MG63 (cell line): ENCODE measurements around the gene ASIC1. TPM values are rescaled to one million over a fixed set of nuclear protein-coding genes. Genes with fewer than 3 reads are reported as not detected.
"Not testable (repeated sequence)": the region's sequence is repeated elsewhere in the genome, so short reads cannot be mapped to it uniquely, and the experiment has no call there.

Source experiments
- DNase-seq: peaks from one replicate; pipeline ENCODE4 v3.0.0-alpha.2; 2020
- H3K27me3 ChIP-seq: fragments of 250-450 bp; sonication (Bioruptor Pico); 2 replicates; pipeline ENCODE4 v1.5.1; 2020; ENCODE audit warnings: mild to moderate bottlenecking, moderate library complexity
- H3K36me3 ChIP-seq: fragments of 250-450 bp; sonication (Bioruptor Pico); 2 replicates; pipeline ENCODE4 v1.5.1; 2020; ENCODE audit warnings: mild to moderate bottlenecking, moderate library complexity
- H3K4me3 ChIP-seq: fragments of 250-450 bp; sonication (Bioruptor Pico); 2 replicates; pipeline ENCODE4 v1.5.1; 2020; ENCODE audit warnings: mild to moderate bottlenecking, moderate library complexity
- H3K9me3 ChIP-seq: fragments of 250-450 bp; sonication (Bioruptor Pico); 2 replicates; pipeline ENCODE4 v1.5.1; 2020; ENCODE audit warnings: mild to moderate bottlenecking, moderate library complexity
- total RNA-seq: library from RNA; depleted of rRNA; stranded (reverse); fragments of >200 nt; shearing (Covaris generic); gene quantifications from 2 replicates; pipeline ENCODE4 v1.2.3, GENCODE V29; 2014; ENCODE audit warnings: low replicate concordance

Gene ASIC1
- total RNA-seq, 1 experiment from 2014 or later, result 1.5 TPM

GRCh38 chr12:50070314-50071060 lies 13.1 kb downstream of the ASIC1 start:
- no peak overlapping the region for H3K4me3 ChIP-seq
- peak; percentile 73 for DNase-seq
- no peaks in the 10 kb centered on the region for H3K9me3 ChIP-seq
- no peaks in the 10 kb centered on the region for H3K27me3 ChIP-seq
- no peaks in the 10 kb centered on the region for H3K36me3 ChIP-seq

GRCh38 chr12:50072198-50072907 lies 15.0 kb downstream of the ASIC1 start:
- Histone ChIP-seq H3K4me3 (no peak overlapping the region), H3K36me3 (no peaks in the 10 kb centered on the region), H3K27me3 (no peaks in the 10 kb centered on the region), H3K9me3 (no peaks in the 10 kb centered on the region)
- no peak for DNase-seq

GRCh38 chr12:50073206-50073605 lies 15.8 kb downstream of the ASIC1 start:
- no peaks in the 10 kb centered on the region for H3K9me3 ChIP-seq
- H3K27me3 ChIP-seq, result no peaks in the 10 kb centered on the region
- H3K4me3 ChIP-seq, result no peak overlapping the region
- no peak for DNase-seq
- H3K36me3 ChIP-seq, result no peaks in the 10 kb centered on the region

GRCh38 chr12:50073712-50074111 lies 16.3 kb downstream of the ASIC1 start:
- no peaks in the 10 kb centered on the region for H3K9me3 ChIP-seq
- H3K27me3 ChIP-seq, result no peaks in the 10 kb centered on the region
- no peak overlapping the region for H3K4me3 ChIP-seq
- no peak for DNase-seq
- no peaks in the 10 kb centered on the region for H3K36me3 ChIP-seq

- Histone ChIP-seq H3K36me3 (no peaks in the 10 kb centered on the region), H3K9me3 (no peaks in the 10 kb centered on the region), H3K4me3 (no peak overlapping the region), H3K27me3 (no peaks in the 10 kb centered on the region)
- DNase-seq, result peak; percentile 84
Measured at GRCh38 chr12:50074936-50075807, 17.8 kb downstream of the ASIC1 start.

GRCh38 chr12:50075808-50076170 lies 18.4 kb downstream of the ASIC1 start:
- H3K9me3 ChIP-seq, result no peaks in the 10 kb centered on the region
- H3K4me3 ChIP-seq, result no peak overlapping the region
- H3K36me3 ChIP-seq, result no peaks in the 10 kb centered on the region
- H3K27me3 ChIP-seq, result no peaks in the 10 kb centered on the region
- DNase-seq, result no peak

- Histone ChIP-seq H3K36me3 (no peaks in the 10 kb centered on the region), H3K9me3 (no peaks in the 10 kb centered on the region), H3K27me3 (no peaks in the 10 kb centered on the region), H3K4me3 (no peak overlapping the region)
- no peak for DNase-seq
Measured at GRCh38 chr12:50077099-50077498, 19.7 kb downstream of the ASIC1 start.

GRCh38 chr12:50078281-50078680 lies 20.9 kb downstream of the ASIC1 start:
- Histone ChIP-seq H3K27me3 (no peaks in the 10 kb centered on the region), H3K9me3 (no peaks in the 10 kb centered on the region), H3K36me3 (no peaks in the 10 kb centered on the region), H3K4me3 (no peak overlapping the region)
- DNase-seq, result no peak

- H3K27me3 ChIP-seq, result no peaks in the 10 kb centered on the region
- no peaks in the 10 kb centered on the region for H3K36me3 ChIP-seq
- H3K4me3 ChIP-seq, result no peak overlapping the region
- no peak for DNase-seq
- H3K9me3 ChIP-seq, result no peaks in the 10 kb centered on the region
Measured at GRCh38 chr12:50079771-50080170, 22.4 kb downstream of the ASIC1 start.

GRCh38 chr12:50081096-50081808 lies 23.9 kb downstream of the ASIC1 start:
- no peaks in the 10 kb centered on the region for H3K36me3 ChIP-seq
- DNase-seq, result no peak
- no peaks in the 10 kb centered on the region for H3K9me3 ChIP-seq
- H3K27me3 ChIP-seq, result no peaks in the 10 kb centered on the region
- no peak overlapping the region for H3K4me3 ChIP-seq

GRCh38 chr12:50082644-50083043 lies 25.2 kb downstream of the ASIC1 start:
- H3K36me3 ChIP-seq, result peaks cover 12% of the 10 kb centered on the region

GRCh38 chr12:50083301-50083700 lies 25.9 kb downstream of the ASIC1 start:
- no peak for DNase-seq
- Histone ChIP-seq H3K4me3 (no peak overlapping the region), H3K27me3 (no peaks in the 10 kb centered on the region)

More at GRCh38 chr12:50082644-50083043, 25.2 kb downstream of the ASIC1 start:
- DNase-seq, result no peak
- Histone ChIP-seq H3K27me3 (no peaks in the 10 kb centered on the region), H3K4me3 (no peak overlapping the region), H3K9me3 (no peaks in the 10 kb centered on the region)

GRCh38 chr12:50084409-50084774 lies 27.0 kb downstream of the ASIC1 start:
- Histone ChIP-seq H3K4me3 (peak overlapping the region; percentile 71), H3K36me3 (peaks cover 29% of the 10 kb centered on the region)

More at GRCh38 chr12:50083301-50083700, 25.9 kb downstream of the ASIC1 start:
- Histone ChIP-seq H3K36me3 (peaks cover 18% of the 10 kb centered on the region), H3K9me3 (no peaks in the 10 kb centered on the region)

GRCh38 chr12:50084775-50085614 lies 27.6 kb downstream of the ASIC1 start, which contains the start of gene SMARCD1:
SMARCD1 (plus strand) TSS chr12:50085342; CDS start chr12:50085370, 28 bp downstream.
- Histone ChIP-seq H3K9me3 (no peaks in the 10 kb centered on the region), H3K4me3 (peak within 1 kb of the TSS; percentile 71), H3K36me3 (peaks cover 35% of the 10 kb centered on the region), H3K27me3 (no peaks in the 10 kb centered on the region)
- DNase-seq, result peak; percentile 97

More at GRCh38 chr12:50084409-50084774, 27.0 kb downstream of the ASIC1 start:
- not testable (repeated sequence) for DNase-seq, H3K9me3 ChIP-seq, H3K27me3 ChIP-seq

- H3K9me3 ChIP-seq, result no peaks in the 10 kb centered on the region
- no peak for DNase-seq
- H3K4me3 ChIP-seq, result peak overlapping the region; percentile 71
- H3K27me3 ChIP-seq, result no peaks in the 10 kb centered on the region
- peaks cover 40% of the 10 kb centered on the region for H3K36me3 ChIP-seq
Measured at GRCh38 chr12:50085615-50086072, 28.2 kb downstream of the ASIC1 start.
